ENCODE measurements around the gene RASIP1. TPM values are rescaled to one million over a fixed set of nuclear protein-coding genes. Genes with fewer than 3 reads are reported as not detected.
"Not testable (repeated sequence)": the region's sequence is repeated elsewhere in the genome, so short reads cannot be mapped to it uniquely, and the experiment has no call there.

RASIP1 gene
- polyA plus RNA-seq, 1 experiment: 0.32 TPM

DNA sequence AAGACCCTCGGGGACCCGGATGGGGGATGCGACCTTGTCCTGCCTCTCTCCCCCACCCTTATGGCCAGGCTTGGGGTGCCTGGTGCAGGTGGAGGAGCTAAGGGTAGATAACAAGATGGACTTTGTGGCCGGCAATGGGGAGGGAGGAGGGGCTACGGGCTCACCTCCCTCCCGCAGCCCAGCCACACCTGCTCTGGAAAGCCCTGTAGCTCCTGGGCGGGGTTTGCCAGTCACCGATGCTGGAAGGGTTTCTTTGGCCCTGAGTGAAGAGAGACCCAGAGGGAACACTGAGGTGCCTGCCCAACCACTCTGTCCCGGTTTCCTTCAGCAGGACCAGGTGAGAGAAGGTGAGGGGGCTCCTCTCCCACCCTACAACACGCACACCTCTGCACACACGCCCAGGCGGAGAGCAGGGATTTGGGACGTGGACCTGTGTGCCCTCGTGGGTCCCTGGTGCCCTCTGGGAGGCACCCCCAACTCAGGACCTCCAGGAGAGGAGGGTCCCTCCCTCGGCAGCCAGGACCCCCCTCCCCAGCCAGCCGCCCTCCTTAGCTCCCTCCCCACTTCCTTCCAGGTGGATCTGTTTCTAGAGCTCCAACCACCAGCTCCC is 44.6 kb downstream of the RASIP1 start, which contains the start of gene FUT2:
Gene FUT2, plus strand, starts transcription at position 229 of the 610 bp plus-strand sequence. CDS start 6,986 bp downstream, outside the sequence.
- no peak for DNase-seq (ENCODE audit: low read depth, low spot score)
- ChIA-PET POLR2A (interaction anchor here (0.6 kb wide), 2 partner anchors 15 to 18 kb away, joined by 3 to 4 read pairs; no protein-coding TSS in a partner anchor), CTCF (interaction anchor here (1.2 kb wide), 1 partner anchor 21 kb away, joined by 5 read pairs; no protein-coding TSS in a partner anchor)

DNA sequence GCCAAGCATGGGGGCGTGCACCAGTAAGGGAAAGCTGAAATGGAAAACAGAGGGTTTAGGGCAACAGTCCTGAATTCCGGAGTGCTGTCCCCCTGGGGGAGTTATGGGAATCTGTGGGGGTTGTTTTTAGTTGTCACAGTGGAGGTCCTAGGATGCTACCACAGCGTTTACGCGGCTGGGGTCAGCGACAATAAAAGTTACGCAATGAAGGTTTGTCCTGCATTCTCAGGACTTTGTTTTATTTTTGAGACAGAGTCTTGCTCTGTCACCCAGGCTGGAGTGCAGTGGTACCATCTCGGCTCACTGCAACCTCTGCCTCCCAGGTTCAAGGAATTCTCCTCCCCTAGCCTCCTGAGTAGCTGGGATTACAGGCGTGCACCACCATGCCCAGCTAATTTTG is 46.8 kb downstream of the RASIP1 start:
- DNase-seq (ENCODE audit: low read depth, low spot score); H3K27ac ChIP-seq (ENCODE audit: low read depth, low read length); H3K4me3 ChIP-seq (ENCODE audit: low read depth, low read length); H3K9me3 ChIP-seq (ENCODE audit: control insufficient read depth, insufficient read depth, low read length): not testable (repeated sequence)
- CTCF ChIA-PET: interaction anchor here (1.9 kb wide), 1 partner anchor 19 kb away, joined by 4 read pairs; no protein-coding TSS in a partner anchor
- H3K27me3 ChIP-seq (ENCODE audit: control insufficient read depth, insufficient read depth, low read length): peaks cover 14% of the 10 kb centered on the region
- POLR2A ChIA-PET: interaction anchor here (0.6 kb wide), 1 partner anchor 106 kb away, joined by 9 read pairs; no protein-coding TSS in a partner anchor

More for the DNA sequence above, 44.6 kb downstream of the RASIP1 start, which contains the start of gene FUT2:
- Histone ChIP-seq H3K4me3 (ENCODE audit: low read depth, low read length) (no peak within 1 kb of the TSS), H3K9me3 (ENCODE audit: control insufficient read depth, insufficient read depth, low read length) (no peaks in the 10 kb centered on the region; the same call in 1 of the 2 replicates), H3K27me3 (ENCODE audit: control insufficient read depth, insufficient read depth, low read length) (peaks cover 14% of the 10 kb centered on the region), H3K27ac (ENCODE audit: low read depth, low read length) (no peak within 1 kb of the TSS)
- TF ChIP-seq, protein P1, sequence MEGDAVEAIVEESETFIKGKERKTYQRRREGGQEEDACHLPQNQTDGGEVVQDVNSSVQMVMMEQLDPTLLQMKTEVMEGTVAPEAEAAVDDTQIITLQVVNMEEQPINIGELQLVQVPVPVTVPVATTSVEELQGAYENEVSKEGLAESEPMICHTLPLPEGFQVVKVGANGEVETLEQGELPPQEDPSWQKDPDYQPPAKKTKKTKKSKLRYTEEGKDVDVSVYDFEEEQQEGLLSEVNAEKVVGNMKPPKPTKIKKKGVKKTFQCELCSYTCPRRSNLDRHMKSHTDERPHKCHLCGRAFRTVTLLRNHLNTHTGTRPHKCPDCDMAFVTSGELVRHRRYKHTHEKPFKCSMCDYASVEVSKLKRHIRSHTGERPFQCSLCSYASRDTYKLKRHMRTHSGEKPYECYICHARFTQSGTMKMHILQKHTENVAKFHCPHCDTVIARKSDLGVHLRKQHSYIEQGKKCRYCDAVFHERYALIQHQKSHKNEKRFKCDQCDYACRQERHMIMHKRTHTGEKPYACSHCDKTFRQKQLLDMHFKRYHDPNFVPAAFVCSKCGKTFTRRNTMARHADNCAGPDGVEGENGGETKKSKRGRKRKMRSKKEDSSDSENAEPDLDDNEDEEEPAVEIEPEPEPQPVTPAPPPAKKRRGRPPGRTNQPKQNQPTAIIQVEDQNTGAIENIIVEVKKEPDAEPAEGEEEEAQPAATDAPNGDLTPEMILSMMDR (IDR thresholded peaks at IDR 0.05; ENCODE audit: low read depth, low read length): no peak

DNA sequence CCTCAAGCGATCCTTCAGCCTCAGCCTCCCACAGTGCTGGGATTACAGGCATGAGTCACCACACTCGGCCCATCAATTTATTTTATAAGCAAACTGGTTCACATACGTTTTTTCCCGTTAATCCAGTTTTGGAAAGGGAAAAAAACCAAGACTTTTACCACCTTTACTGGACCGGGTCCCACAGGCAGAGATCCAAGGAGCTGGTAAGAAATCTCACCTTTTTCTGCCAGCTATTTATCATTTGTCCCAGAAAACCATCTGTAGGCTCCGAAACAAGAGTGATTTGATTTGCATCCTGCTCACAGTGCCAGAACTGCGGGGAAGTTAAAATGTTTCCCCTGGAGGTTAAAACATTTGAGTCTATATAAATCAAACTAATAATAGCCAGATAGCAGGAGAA is 51.0 kb downstream of the RASIP1 start:
- CTCF ChIA-PET: no interaction called here
- Histone ChIP-seq H3K27ac (ENCODE audit: low read depth, low read length) (no peak overlapping the region), H3K27me3 (ENCODE audit: control insufficient read depth, insufficient read depth, low read length) (no peaks in the 10 kb centered on the region), H3K9me3 (ENCODE audit: control insufficient read depth, insufficient read depth, low read length) (no peaks in the 10 kb centered on the region), H3K4me3 (ENCODE audit: low read depth, low read length) (no peak overlapping the region)
- POLR2A ChIA-PET: no interaction called here
- no peak for DNase-seq (ENCODE audit: low read depth, low spot score)
- TF ChIP-seq, protein P1 (IDR thresholded peaks at IDR 0.05; ENCODE audit: low read depth, low read length): no peak

DNA sequence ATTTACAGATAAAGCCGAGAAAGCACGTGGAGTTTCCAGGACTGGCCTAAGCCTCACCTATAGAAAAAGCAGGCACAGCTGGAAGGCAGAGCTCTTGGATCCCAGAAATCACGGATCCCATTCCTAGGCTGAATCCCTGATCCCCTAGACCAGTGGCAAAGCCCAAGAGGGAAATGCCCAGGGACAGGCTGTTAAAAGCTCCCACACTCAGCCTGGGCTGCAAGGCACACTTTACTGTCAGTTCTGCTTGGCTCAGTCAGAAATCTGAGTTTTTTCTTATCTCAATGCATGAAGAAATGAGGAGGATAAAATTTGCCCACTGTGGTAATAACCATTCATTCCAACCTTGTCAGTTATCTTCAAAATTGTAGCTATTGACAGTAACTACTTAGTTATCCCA is 52.6 kb downstream of the RASIP1 start:
- H3K27ac ChIP-seq (ENCODE audit: low read depth, low read length): no peak overlapping the region
- no peaks in the 10 kb centered on the region for H3K27me3 ChIP-seq (ENCODE audit: control insufficient read depth, insufficient read depth, low read length)
- POLR2A ChIA-PET: no interaction called here
- CTCF ChIA-PET: interaction anchor here (1.1 kb wide), 1 partner anchor 13 kb away, joined by 4 read pairs; no protein-coding TSS in a partner anchor
- no peak overlapping the region for H3K4me3 ChIP-seq (ENCODE audit: low read depth, low read length)
- no peaks in the 10 kb centered on the region for H3K9me3 ChIP-seq (ENCODE audit: control insufficient read depth, insufficient read depth, low read length)
- DNase-seq (ENCODE audit: low read depth, low spot score): no peak
- TF ChIP-seq, protein P1 (IDR thresholded peaks at IDR 0.05; ENCODE audit: low read depth, low read length): no peak

DNA sequence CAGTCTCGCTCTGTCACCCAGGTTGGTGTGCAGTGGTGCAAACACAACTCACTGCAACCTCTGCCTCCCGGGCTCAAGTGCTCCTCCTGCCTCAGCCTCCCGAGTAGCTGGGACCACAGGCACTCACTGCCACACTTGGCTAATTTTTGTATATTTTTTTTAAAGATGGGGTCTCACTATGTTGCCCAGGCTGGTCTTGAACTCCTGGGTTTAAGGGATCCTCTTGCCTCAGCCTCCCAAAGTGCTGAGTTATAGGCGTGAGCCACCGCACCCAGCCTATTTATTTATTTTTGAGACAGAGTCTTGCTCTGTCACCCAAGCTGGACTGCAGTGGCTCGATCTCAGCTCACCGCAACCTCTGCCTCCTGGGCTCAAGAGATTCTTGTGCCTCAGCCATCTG is 53.8 kb downstream of the RASIP1 start:
- POLR2A ChIA-PET: interaction anchor here (0.6 to 0.7 kb wide), 2 partner anchors 11 to 41 kb away, joined by 5 read pairs; partner anchors contain the start of gene CA11
- H3K4me3 ChIP-seq (ENCODE audit: low read depth, low read length); H3K9me3 ChIP-seq (ENCODE audit: control insufficient read depth, insufficient read depth, low read length); H3K27ac ChIP-seq (ENCODE audit: low read depth, low read length); CTCF ChIA-PET; DNase-seq (ENCODE audit: low read depth, low spot score); H3K27me3 ChIP-seq (ENCODE audit: control insufficient read depth, insufficient read depth, low read length): not testable (repeated sequence)

DNA sequence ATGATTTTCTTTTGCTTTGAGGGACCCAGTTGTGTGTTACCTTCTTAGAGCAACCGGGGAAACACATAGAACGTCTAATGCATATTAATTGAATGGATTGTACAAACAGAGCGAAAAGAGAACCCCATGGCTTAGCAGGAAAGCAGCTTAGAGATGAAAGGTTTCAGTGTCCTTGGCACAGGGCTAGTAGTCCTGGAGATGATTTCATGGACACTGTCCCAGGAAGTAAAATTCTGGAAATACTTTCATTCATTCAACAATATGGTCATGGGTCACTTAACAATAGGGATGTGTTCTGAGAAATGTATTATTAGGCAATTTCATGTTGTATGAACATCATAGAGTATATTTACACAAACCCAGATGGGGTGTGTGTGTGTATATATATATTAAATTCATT is 54.3 kb downstream of the RASIP1 start:
- CTCF ChIA-PET: interaction anchor here (2.6 kb wide), 1 partner anchor 11 kb away, joined by 16 read pairs; no protein-coding TSS in a partner anchor
- POLR2A ChIA-PET: interaction anchor here (0.6 to 0.7 kb wide), 2 partner anchors 12 to 40 kb away, joined by 5 read pairs; partner anchors contain the start of gene CA11
- H3K27ac ChIP-seq (ENCODE audit: low read depth, low read length): no peak overlapping the region
- H3K4me3 ChIP-seq (ENCODE audit: low read depth, low read length): no peak overlapping the region
- TF ChIP-seq, protein P1 (IDR thresholded peaks at IDR 0.05; ENCODE audit: low read depth, low read length): no peak
- no peak for DNase-seq (ENCODE audit: low read depth, low spot score)
- peaks cover 3% of the 10 kb centered on the region for H3K27me3 ChIP-seq (ENCODE audit: control insufficient read depth, insufficient read depth, low read length)
- H3K9me3 ChIP-seq (ENCODE audit: control insufficient read depth, insufficient read depth, low read length): no peaks in the 10 kb centered on the region

Data from AG04450 (cell line).